Natural killer cell (primary cell): Measurements from ENCODE around the gene LMBRD1. TPM values are rescaled to one million over a fixed set of nuclear protein-coding genes. Genes with fewer than 3 reads are reported as not detected.
A peak's percentile ranks its signal among the peaks of the same experiment; 100 is the strongest.

Source experiments
- ATAC-seq, 3 donors: fragments of 150-1000 bp in 2 of 3; fragments of 200-7000 bp in 1 of 3; cut with Tn5 transposase; 1 replicate in 1 of 3; 2 replicates in 2 of 3; pipeline ENCODE4 v1.10.0; 2021; ENCODE audit warnings: mild to moderate bottlenecking in 2 of 3, moderate library complexity in 2 of 3
- DNase-seq, 2 donors: peaks; one replicate each; pipeline versions ENCODE4 v3.0.0 to v3.0.0-alpha.2; 2013 to 2021; ENCODE audit warnings: mixed read lengths in 1 of 2
- H3K27ac ChIP-seq: one replicate; pipeline ENCODE4 v1.5.1; 2013; ENCODE audit warnings: mild to moderate bottlenecking, low read length
- H3K27me3 ChIP-seq: one replicate; pipeline ENCODE4 v1.6.1; 2013; ENCODE audit warnings: low read length; ENCODE audit not compliant: control insufficient read depth, insufficient read depth
- H3K36me3 ChIP-seq: one replicate; pipeline ENCODE4 v1.6.1; 2013; ENCODE audit warnings: low read length; ENCODE audit not compliant: control insufficient read depth, insufficient read depth
- H3K4me1 ChIP-seq: one replicate; pipeline ENCODE4 v1.6.1; 2013; ENCODE audit warnings: low read length; ENCODE audit not compliant: control insufficient read depth, insufficient read depth
- H3K4me3 ChIP-seq: one replicate; pipeline ENCODE4 v1.5.1; 2013; ENCODE audit warnings: low read length
- H3K9me3 ChIP-seq: one replicate; pipeline ENCODE4 v1.6.1; 2013; ENCODE audit warnings: low read length; ENCODE audit not compliant: control insufficient read depth, insufficient read depth
- H3K27ac Mint-ChIP-seq, 2 donors: one replicate each; pipeline ENCODE4 v1.8.0; 2022; ENCODE audit warnings: mild to moderate bottlenecking in 2 of 2, mixed read lengths in 2 of 2, moderate library complexity in 1 of 2
- H3K27me3 Mint-ChIP-seq, 2 donors: one replicate each; pipeline ENCODE4 v1.8.0; 2022; ENCODE audit warnings: low read depth in 2 of 2, mixed read lengths in 2 of 2
- H3K36me3 Mint-ChIP-seq: one replicate; pipeline ENCODE4 v1.8.0; 2022; ENCODE audit warnings: mixed read lengths
- H3K4me1 Mint-ChIP-seq, 2 donors: one replicate each; pipeline ENCODE4 v1.8.0; 2022; ENCODE audit warnings: mixed read lengths in 2 of 2
- H3K4me3 Mint-ChIP-seq: one replicate; pipeline ENCODE4 v1.8.0; 2022; ENCODE audit warnings: mild to moderate bottlenecking, moderate library complexity, mixed read lengths
- H3K9me3 Mint-ChIP-seq, 2 donors: one replicate each; pipeline ENCODE4 v1.8.0; 2022; ENCODE audit warnings: mixed read lengths in 2 of 2
- CTCF ChIP-seq: fragments of 200-600 bp; IDR thresholded peaks from one replicate; pipeline ENCODE4 v1.8.0; 2022; ENCODE audit warnings: antibody characterized with exemption
- WGBS: methylation state at CpG from one replicate; pipeline ENCODE4 v1.1.7; 2013; ENCODE audit warnings: missing lambda C conversion rate; ENCODE audit not compliant: insufficient coverage; 5-methylcytosine and 5-hydroxymethylcytosine counted together
- intact Hi-C: fragments of 100-400 bp; cut with micrococcal nuclease; formaldehyde crosslinking; loops from one replicate; pipeline ENCODE4 v1.14.2; 2022
- total RNA-seq, 4 donors: library from RNA; stranded (reverse); fragments of 120-200 nt in 1 of 4; gene quantifications; one replicate each; pipeline versions ENCODE4 v1.2.3 to v1.2.4, GENCODE V29; 2013 to 2022

Gene LMBRD1
- total RNA-seq: 10 to 100 TPM; 41.0 to 43.1 (median 41.1) TPM
- 73.9 TPM for total RNA-seq (2013)

- Mint-ChIP-seq H3K36me3 (no peaks in the 10 kb centered on the region), H3K9me3 (no peaks in the 10 kb centered on the region), H3K27me3 (no peaks in the 10 kb centered on the region), H3K4me1 (peaks cover 34 to 40% of the 10 kb centered on the region in 2 donors), H3K27ac (peak within 1 kb of the TSS; percentile 94 to 95), H3K4me3 (peak within 1 kb of the TSS; percentile 94)
- peak; percentile 84 to 98 (median 87) for ATAC-seq
- WGBS: under 1% methylated on average over 39 of the region's 39 CpGs
- peak within 1 kb of the TSS; percentile 95 for H3K27ac ChIP-seq
- no peaks in the 10 kb centered on the region for H3K36me3 ChIP-seq
- H3K4me1 ChIP-seq: peaks cover 9% of the 10 kb centered on the region
- no peaks in the 10 kb centered on the region for H3K27me3 ChIP-seq
- peak within 1 kb of the TSS; percentile 71 for H3K4me3 ChIP-seq
- DNase-seq: peak; percentile 98 to 100
- intact Hi-C loops: loop anchor here (2.0 to 10.0 kb wide), 2 partner anchors 20 to 1488 kb away; partner anchors contain the start of gene OGFRL1
- no peaks in the 10 kb centered on the region for H3K9me3 ChIP-seq
- peak; percentile 98 for TF ChIP-seq CTCF
Measured at GRCh38 chr6:69796642-69797390, at the start of gene LMBRD1. Gene LMBRD1, minus strand, starts transcription at chr6:69797010. Its CDS starts 129 bp downstream, at chr6:69796881.

GRCh38 chr6:69846312-69846711, 49.5 kb upstream of the LMBRD1 start:
- Histone ChIP-seq H3K27ac (no peak overlapping the region), H3K27me3 (peaks cover 10% of the 10 kb centered on the region), H3K36me3 (no peaks in the 10 kb centered on the region), H3K4me3 (no peak overlapping the region), H3K9me3 (no peaks in the 10 kb centered on the region), H3K4me1 (no peaks in the 10 kb centered on the region)
- 86% methylated on average over 2 of the region's 2 CpGs for WGBS
- no peaks in the 10 kb centered on the region for H3K9me3 Mint-ChIP-seq
- H3K27ac Mint-ChIP-seq: no peak overlapping the region
- intact Hi-C loops: no loop called here
- H3K4me3 Mint-ChIP-seq: no peak overlapping the region
- ATAC-seq: no peak
- no peak for DNase-seq
- peaks cover 23 to 36% of the 10 kb centered on the region in 2 donors for H3K27me3 Mint-ChIP-seq
- TF ChIP-seq CTCF: no peak
- H3K4me1 Mint-ChIP-seq: no peaks in the 10 kb centered on the region
- no peaks in the 10 kb centered on the region for H3K36me3 Mint-ChIP-seq

GRCh38 chr6:69843189-69843588, 46.4 kb upstream of the LMBRD1 start:
- Mint-ChIP-seq H3K27ac (no peak overlapping the region), H3K27me3 (peaks cover 31 to 48% of the 10 kb centered on the region in 2 donors), H3K4me3 (no peak overlapping the region), H3K36me3 (no peaks in the 10 kb centered on the region), H3K9me3 (no peaks in the 10 kb centered on the region), H3K4me1 (no peaks in the 10 kb centered on the region)
- H3K36me3 ChIP-seq: no peaks in the 10 kb centered on the region
- intact Hi-C loops: no loop called here
- H3K4me3 ChIP-seq: no peak overlapping the region
- ATAC-seq (no peak), DNase-seq (no peak)
- no peak overlapping the region for H3K27ac ChIP-seq
- TF ChIP-seq CTCF: no peak
- no CpG with 5 or more reads among the region's 1 CpG for WGBS
- H3K27me3 ChIP-seq: peaks cover 12% of the 10 kb centered on the region
- H3K4me1 ChIP-seq: no peaks in the 10 kb centered on the region
- no peaks in the 10 kb centered on the region for H3K9me3 ChIP-seq
